DMS153 treated with DMSO at 0.1 percent for 48 hours (cell line): ENCODE data around the gene APOBEC3F.
"Not testable (repeated sequence)": the region's sequence is repeated elsewhere in the genome, so short reads cannot be mapped to it uniquely, and the experiment has no call there.

Experiments
- DNase-seq: peaks from one replicate; lab custom pipeline; 2025; ENCODE audit not compliant: unreplicated experiment; lab: John Stamatoyannopoulos, UW

APOBEC3F gene

GRCh38 chr22:39068033-39068785, 27.5 kb downstream of the APOBEC3F start:
- DNase-seq: no peak

GRCh38 chr22:39070186-39070585, 29.5 kb downstream of the APOBEC3F start:
- DNase-seq: no peak

GRCh38 chr22:39072581-39072981, 31.9 kb downstream of the APOBEC3F start:
- DNase-seq: not testable (repeated sequence)

GRCh38 chr22:39073981-39074380, 33.3 kb downstream of the APOBEC3F start:
- DNase-seq: no peak

- DNase-seq: not testable (repeated sequence)
Observed at GRCh38 chr22:39076155-39077025, 35.7 kb downstream of the APOBEC3F start.

- not testable (repeated sequence) for DNase-seq
Observed at GRCh38 chr22:39077026-39077840, 36.6 kb downstream of the APOBEC3F start, which contains the start of gene APOBEC3G. TSS of gene APOBEC3G (plus strand) at chr22:39077275. CDS start at chr22:39077362, 87 bp downstream.

GRCh38 chr22:39077912-39078311, 37.2 kb downstream of the APOBEC3F start:
- DNase-seq: not testable (repeated sequence)

GRCh38 chr22:39078329-39078728, 37.7 kb downstream of the APOBEC3F start:
- DNase-seq: no peak

GRCh38 chr22:39079054-39079637, 38.5 kb downstream of the APOBEC3F start:
- not testable (repeated sequence) for DNase-seq

- DNase-seq: no peak
Observed at GRCh38 chr22:39080052-39080762, 39.5 kb downstream of the APOBEC3F start.

- no peak for DNase-seq
Observed at GRCh38 chr22:39081016-39081415, 40.4 kb downstream of the APOBEC3F start.

- DNase-seq: no peak
Observed at GRCh38 chr22:39081598-39081997, 40.9 kb downstream of the APOBEC3F start.

- DNase-seq: no peak
Observed at GRCh38 chr22:39083212-39084165, 42.8 kb downstream of the APOBEC3F start.

GRCh38 chr22:39084666-39085065, 44.0 kb downstream of the APOBEC3F start:
- DNase-seq: no peak

GRCh38 chr22:39087098-39087497, 46.4 kb downstream of the APOBEC3F start:
- no peak for DNase-seq

GRCh38 chr22:39087881-39088684, 47.4 kb downstream of the APOBEC3F start:
- no peak for DNase-seq

- no peak for DNase-seq
Observed at GRCh38 chr22:39088685-39089032, 48.0 kb downstream of the APOBEC3F start.

GRCh38 chr22:39089928-39090327, 49.3 kb downstream of the APOBEC3F start:
- no peak for DNase-seq
